Activated CD8-positive, alpha-beta memory T cell treated with anti-CD3 and anti-CD28 coated beads, Interleukin-2, amount 50 U/mL, for 4 hours (primary cell): Measurements from ENCODE around the gene CCR5.

ENCODE experiments used
- DNase-seq: peaks from one replicate; pipeline ENCODE4 v3.0.0-alpha.2; 2020

CCR5 gene

GRCh38 chr3:46409739-46410489 is 39.2 kb downstream of the CCR5 start:
- no peak for DNase-seq

- DNase-seq: no peak
These were observed 39.9 kb downstream of the CCR5 start for GRCh38 chr3:46410669-46411068.

- no peak for DNase-seq
These were observed 40.5 kb downstream of the CCR5 start for GRCh38 chr3:46411271-46411670.

DNA sequence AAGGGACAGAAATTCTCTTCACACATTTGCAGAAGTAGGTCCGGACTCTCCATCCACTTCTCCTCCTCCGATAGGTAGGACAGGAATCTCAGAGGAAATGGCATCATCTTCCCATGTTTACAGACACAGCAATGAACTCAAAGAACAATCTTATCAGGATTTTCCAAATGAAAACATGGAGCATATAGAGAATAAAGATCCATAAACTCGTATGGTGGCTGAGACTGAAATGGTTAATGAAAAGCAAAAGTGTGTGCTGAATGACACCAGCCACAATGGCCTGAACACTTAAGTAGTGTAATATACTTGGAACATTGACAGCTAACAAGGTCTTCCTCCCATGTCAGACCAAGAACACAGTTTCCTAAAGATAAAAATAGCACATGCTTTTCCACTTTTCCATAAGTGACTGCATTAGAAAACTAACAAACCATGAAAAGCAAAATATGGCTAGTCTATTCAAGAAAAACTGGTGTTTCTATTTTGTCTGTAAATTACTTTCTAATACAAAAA is 42.1 kb downstream of the CCR5 start:
- no peak for DNase-seq

GRCh38 chr3:46413951-46414350 is 43.2 kb downstream of the CCR5 start:
- DNase-seq: no peak

GRCh38 chr3:46414739-46415138 is 44.0 kb downstream of the CCR5 start:
- DNase-seq: no peak

- no peak for DNase-seq
These were observed 45.5 kb downstream of the CCR5 start for GRCh38 chr3:46416125-46416810.

DNA sequence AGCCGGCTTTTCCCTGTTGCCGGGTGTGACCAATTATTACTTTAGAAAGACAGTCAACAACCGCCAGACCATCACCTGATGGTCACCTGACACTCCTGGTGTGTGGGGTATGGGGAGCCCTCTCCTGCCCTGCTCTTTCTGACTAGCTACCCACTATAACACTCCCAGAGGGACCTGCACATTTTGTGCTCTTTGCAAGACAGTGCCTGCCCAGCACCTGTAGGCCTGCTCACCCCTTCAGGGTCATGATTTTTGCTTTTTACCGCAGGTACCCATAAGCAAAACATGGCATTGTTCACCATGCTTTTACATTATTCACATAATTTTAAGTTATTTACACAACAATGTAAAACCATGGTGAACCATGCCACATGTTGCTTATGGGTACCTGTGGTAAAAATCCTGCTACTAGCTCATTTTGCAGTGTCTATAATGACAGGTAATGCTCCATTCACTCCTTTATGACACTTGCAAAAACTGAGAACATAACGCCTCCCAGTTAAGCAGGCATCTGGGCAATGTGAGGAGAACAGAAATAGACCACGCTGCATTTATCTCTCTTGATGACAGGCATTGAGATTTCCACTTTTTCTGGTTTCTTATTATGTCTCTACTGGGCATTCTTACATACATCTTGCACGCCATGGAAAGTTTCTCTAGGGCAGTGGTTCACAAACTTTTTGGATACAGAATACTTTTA is 46.2 kb downstream of the CCR5 start:
- DNase-seq: no peak

DNA sequence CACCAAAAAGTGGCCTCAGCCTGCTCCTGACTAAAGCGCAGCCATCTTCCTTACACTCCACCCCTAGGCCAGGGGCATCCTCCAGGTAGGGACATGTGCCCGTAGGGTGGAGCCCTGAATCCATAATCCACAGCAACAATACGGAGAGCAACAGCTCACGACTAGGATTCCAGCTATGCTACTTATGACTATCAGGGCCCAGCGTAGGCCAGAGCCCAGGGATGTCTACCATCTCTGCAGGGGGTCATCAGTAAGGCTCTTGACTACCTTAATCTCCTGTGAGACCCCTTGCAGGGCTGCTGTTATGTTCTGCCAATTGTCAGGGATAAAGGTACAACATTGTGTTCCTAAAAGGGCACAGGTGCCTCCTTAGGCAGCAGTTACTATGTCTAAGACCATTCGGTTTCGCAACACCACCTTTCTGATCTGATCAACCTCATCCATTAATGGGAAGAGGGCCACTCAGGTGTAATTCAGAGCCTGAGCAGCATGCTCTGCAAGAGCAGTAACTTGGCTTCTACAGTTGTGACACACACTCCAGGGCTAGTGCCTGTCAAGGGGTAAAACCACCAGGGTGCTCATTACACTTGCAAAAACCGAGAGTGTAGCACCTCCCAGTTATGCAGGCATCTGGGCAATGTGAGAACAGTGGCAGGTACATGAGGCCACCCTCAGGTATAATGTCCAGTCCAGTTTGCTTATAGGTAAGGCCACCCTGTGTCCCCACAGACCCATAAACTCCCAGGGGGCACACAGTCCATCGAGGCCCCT is 47.3 kb downstream of the CCR5 start:
- DNase-seq: no peak

GRCh38 chr3:46419816-46420215 is 49.1 kb downstream of the CCR5 start:
- no peak for DNase-seq

DNA sequence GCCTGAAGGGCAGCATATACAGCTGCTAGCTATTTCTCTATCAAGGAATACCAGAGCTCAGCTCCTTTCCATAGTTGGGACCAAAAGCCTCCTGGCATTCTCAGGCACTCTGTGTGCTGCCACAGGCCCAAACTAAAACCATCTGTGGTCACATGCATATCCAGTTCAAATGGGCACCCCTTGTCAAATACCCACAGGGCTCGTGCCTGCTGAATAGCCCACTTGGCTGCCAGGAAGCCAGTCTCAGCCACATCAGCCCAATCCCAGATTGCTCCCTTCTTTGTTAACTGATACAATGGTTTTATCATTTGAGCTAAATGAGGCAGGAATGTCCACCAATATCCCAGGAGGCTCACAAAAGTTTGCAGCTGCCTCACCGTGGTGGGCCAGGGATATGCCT is 50.2 kb downstream of the CCR5 start:
- DNase-seq: no peak

- no peak for DNase-seq
These were observed 51.9 kb downstream of the CCR5 start for GRCh38 chr3:46422617-46423016.

GRCh38 chr3:46423588-46423987 is 52.8 kb downstream of the CCR5 start:
- no peak for DNase-seq
